Endothelial cell of umbilical vein (primary cell): ENCODE data around the gene NDUFS4. TPM values are rescaled to one million over a fixed set of nuclear protein-coding genes. Genes with fewer than 3 reads are reported as not detected.

Experiments used
- BruUV-seq: library from RNA; stranded (reverse); fragments of 400-500 nt; replicated peaks from 2 replicates; lab custom pipeline; 2021; lab: Mats Ljungman, UMichigan
- CTCF ChIA-PET: fragments of 300-600, 350-600 bp; sonication (Branson Sonifier 250); formaldehyde crosslinking; loops from one replicate; lab custom pipeline; 2021; ENCODE audit warnings: antibody characterized with exemption, inconsistent platforms; lab: Charles Lee
- POLR2A ChIA-PET: fragments of 300-600, 350-600 bp; sonication (Branson Sonifier 250); formaldehyde crosslinking; loops from one replicate; lab custom pipeline; 2021; ENCODE audit warnings: antibody characterized with exemption, inconsistent platforms; lab: Charles Lee
- DNase-seq: peaks from one replicate; pipeline ENCODE4 v3.0.0-alpha.2; 2011; ENCODE audit warnings: low read depth, low spot score
- FAIRE-seq: peaks from 2 replicates; lab custom pipeline; 2011; peaks lifted over from hg19 to GRCh38; lab: Jason Lieb, UNC
- H2AFZ ChIP-seq: 2 replicates; pipeline ENCODE4 v1.6.0; 2012; ENCODE audit warnings: low read depth, low read length, control low read depth, inconsistent platforms
- H3K27ac ChIP-seq: 2 replicates; pipeline ENCODE4 v1.5.1; 2011; ENCODE audit warnings: low read depth, mild to moderate bottlenecking, control low read depth, low read length, moderate library complexity; ENCODE audit not compliant: insufficient read depth
- H3K27me3 ChIP-seq, 2 experiments: 2 replicates each; pipeline versions ENCODE4 v1.6.0 to v1.6.1; 2011; ENCODE audit warnings: low read length in 2 of 2, mixed read lengths in 1 of 2; ENCODE audit not compliant: control insufficient read depth in 2 of 2, insufficient read depth in 2 of 2
- H3K36me3 ChIP-seq, 2 experiments: 2 replicates in 1 of 2; 3 replicates in 1 of 2; pipeline ENCODE4 v1.5.1; 2011; ENCODE audit warnings: low read length in 2 of 2, mild to moderate bottlenecking in 1 of 2, moderate library complexity in 1 of 2; ENCODE audit not compliant: control insufficient read depth in 2 of 2, insufficient read depth in 2 of 2; ENCODE audit errors: extremely low read depth in 1 of 2
- H3K4me1 ChIP-seq: 3 replicates; pipeline ENCODE4 v1.5.1; 2011; ENCODE audit warnings: mild to moderate bottlenecking, low read length; ENCODE audit not compliant: control insufficient read depth, insufficient read depth; ENCODE audit errors: extremely low read depth
- H3K4me2 ChIP-seq: 2 replicates; pipeline ENCODE4 v1.6.1; 2011; ENCODE audit warnings: low read length, control low read depth, mixed read lengths; ENCODE audit not compliant: insufficient read depth
- H3K4me3 ChIP-seq, 3 experiments: fragments of 200-600 bp in 1 of 3; sonication (generic), shearing (Covaris generic) in 1 of 3; replicated peaks in 1 of 3; 2 replicates each; pipeline ENCODE4 v1.5.1; 2011 to 2016; ENCODE audit warnings: control low read depth in 3 of 3, low read length in 3 of 3, mild to moderate bottlenecking in 2 of 3, inconsistent platforms in 1 of 3, low read depth in 1 of 3, moderate library complexity in 1 of 3; ENCODE audit not compliant: insufficient read depth in 1 of 3
- H3K79me2 ChIP-seq: 2 replicates; pipeline ENCODE4 v1.6.0; 2012; ENCODE audit warnings: low read length, inconsistent platforms; ENCODE audit not compliant: control insufficient read depth, insufficient read depth
- H3K9ac ChIP-seq: replicated peaks from 2 replicates; pipeline ENCODE3; 2011; ENCODE audit warnings: low read length, control low read depth; ENCODE audit not compliant: insufficient read depth; ENCODE audit errors: extremely low read depth
- H3K9me1 ChIP-seq: replicated peaks from 3 replicates; pipeline ENCODE4 v1.6.0; 2011; ENCODE audit warnings: mild to moderate bottlenecking, low read length; ENCODE audit not compliant: control insufficient read depth, insufficient read depth; ENCODE audit errors: extremely low read depth
- H3K9me3 ChIP-seq: replicated peaks from 2 replicates; pipeline ENCODE4 v1.5.1; 2012; ENCODE audit warnings: low read length, inconsistent platforms; ENCODE audit not compliant: control insufficient read depth, insufficient read depth
- H4K20me1 ChIP-seq: replicated peaks from 2 replicates; pipeline ENCODE3; 2011; ENCODE audit warnings: mild to moderate bottlenecking, low read length; ENCODE audit not compliant: control insufficient read depth, insufficient read depth; ENCODE audit errors: extremely low read depth
- EZH2 ChIP-seq: IDR thresholded peaks from 2 replicates; pipeline ENCODE4 v1.6.1; 2012; ENCODE audit warnings: borderline replicate concordance, low read depth, mild to moderate bottlenecking, moderate library complexity, low read length, inconsistent platforms; ENCODE audit not compliant: severe bottlenecking
- FOS ChIP-seq: IDR thresholded peaks from 2 replicates; pipeline ENCODE4 v1.6.1; 2011; ENCODE audit warnings: mild to moderate bottlenecking, low read length, moderate library complexity, borderline replicate concordance; ENCODE audit not compliant: insufficient read depth
- GATA2 ChIP-seq: IDR thresholded peaks from 2 replicates; pipeline ENCODE4 v1.7.0; 2011; ENCODE audit warnings: low read depth, mild to moderate bottlenecking, moderate library complexity, mixed read lengths, low read length; ENCODE audit not compliant: insufficient read length, insufficient read depth
- JUN ChIP-seq: IDR thresholded peaks from 2 replicates; pipeline ENCODE4 v1.6.1; 2011; ENCODE audit warnings: borderline replicate concordance, low read depth; ENCODE audit not compliant: insufficient read length, insufficient read depth
- MAX ChIP-seq: IDR thresholded peaks from 2 replicates; pipeline ENCODE4 v1.6.1; 2011; ENCODE audit not compliant: insufficient read depth, insufficient read length
- MYC ChIP-seq: IDR thresholded peaks from one replicate; pipeline ENCODE4 v1.6.1; 2011; ENCODE audit warnings: mild to moderate bottlenecking, low read depth, low read length
- POLR2A ChIP-seq: IDR thresholded peaks from 2 replicates; pipeline ENCODE4 v1.6.1; 2012; ENCODE audit warnings: low read depth, mild to moderate bottlenecking, control low read depth, low read length
- POLR2AphosphoS5 ChIP-seq: IDR thresholded peaks from 2 replicates; pipeline ENCODE4 v1.6.1; 2012; ENCODE audit warnings: low read depth, mild to moderate bottlenecking, control low read depth, low read length, moderate library complexity; ENCODE audit not compliant: insufficient read depth
- dilution Hi-C: fragments of 300-500 bp; cut with MboI; formaldehyde crosslinking; loops from one replicate; pipeline ENCODE4 v1.15.0; 2019; ENCODE audit warnings: low sequenced_read_pairs; ENCODE audit not compliant: extremely low pct_ligation_motif_present
- intact Hi-C: fragments of 100-400 bp; cut with micrococcal nuclease; formaldehyde crosslinking; loops from one replicate; pipeline ENCODE4 v1.10.0; 2022
- polyA plus RNA-seq, 4 experiments: library from polyadenylated mRNA; depleted of rRNA in 3 of 4; stranded (reverse) in 3 of 4; unstranded in 1 of 4; fragments of >200 nt; gene quantifications; 2 replicates each; pipeline versions ENCODE4 v1.2.1 to v1.2.3, GENCODE V29; 2011 to 2012; ENCODE audit warnings: missing spikeins in 1 of 4
- total RNA-seq: library from RNA; stranded (reverse); gene quantifications from 2 replicates; pipeline ENCODE4 v1.2.3, GENCODE V29; 2021
- TF ChIP-seq, protein P1 (sequence below), 2 donors: IDR thresholded peaks; 1 replicate in 1 of 2; 2 replicates in 1 of 2; pipeline ENCODE4 v1.5.1; 2011; ENCODE audit warnings: low read length in 2 of 2, mild to moderate bottlenecking in 2 of 2, moderate library complexity in 2 of 2, control low read depth in 1 of 2, inconsistent platforms in 1 of 2, low read depth in 1 of 2; ENCODE audit not compliant: insufficient read depth in 1 of 2; ENCODE audit errors: extremely low read depth in 1 of 2

Gene NDUFS4
- total and polyA plus RNA-seq, 2 donors (not counting 3 experiments of a cell fraction or from before 2014, with no cell fraction given), result 70.4 to 76.2 TPM

DNA sequence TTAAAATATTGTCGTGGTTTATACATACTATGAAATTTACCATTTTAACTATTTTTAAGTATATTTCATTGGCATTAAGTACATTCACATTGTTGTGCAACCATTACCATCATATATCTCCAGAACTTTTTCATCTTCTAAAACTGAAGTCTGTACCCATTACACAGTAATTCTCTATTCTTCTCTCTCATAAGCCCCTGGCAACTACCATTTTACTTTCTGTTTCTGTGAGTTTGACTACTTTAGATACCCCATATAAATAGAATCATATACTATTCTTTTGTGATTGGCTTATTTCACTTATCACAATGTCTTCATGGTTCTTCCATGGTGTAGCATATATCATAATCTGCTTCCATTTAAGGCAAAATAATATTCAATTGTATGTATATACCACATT, 30.3 kb downstream of the NDUFS4 start:
- H3K79me2 ChIP-seq, result peaks cover 45% of the 10 kb centered on the region
- dilution Hi-C loops, result no loop called here
- H2AFZ ChIP-seq, result no peak overlapping the region
- H3K36me3 ChIP-seq, result no peaks in the 10 kb centered on the region
- FAIRE-seq, result no peak
- H3K4me3 ChIP-seq, result no peak overlapping the region
- H3K9me1 ChIP-seq, result no peaks in the 10 kb centered on the region
- BruUV-seq, result no TSS peak
- H3K4me2 ChIP-seq, result no peak overlapping the region
- ChIA-PET POLR2A (no interaction called here), CTCF (no interaction called here)
- H3K27me3 ChIP-seq, result no peaks in the 10 kb centered on the region
- intact Hi-C loops, result no loop called here
- no peak overlapping the region for H3K27ac ChIP-seq
- no peaks in the 10 kb centered on the region for H3K9me3 ChIP-seq
- H3K4me1 ChIP-seq, result peaks cover 2% of the 10 kb centered on the region
- TF ChIP-seq JUN (no peak), POLR2AphosphoS5 (no peak)
- H4K20me1 ChIP-seq, result peaks cover 8% of the 10 kb centered on the region
- H3K9ac ChIP-seq, result no peak overlapping the region
- DNase-seq, result no peak

DNA sequence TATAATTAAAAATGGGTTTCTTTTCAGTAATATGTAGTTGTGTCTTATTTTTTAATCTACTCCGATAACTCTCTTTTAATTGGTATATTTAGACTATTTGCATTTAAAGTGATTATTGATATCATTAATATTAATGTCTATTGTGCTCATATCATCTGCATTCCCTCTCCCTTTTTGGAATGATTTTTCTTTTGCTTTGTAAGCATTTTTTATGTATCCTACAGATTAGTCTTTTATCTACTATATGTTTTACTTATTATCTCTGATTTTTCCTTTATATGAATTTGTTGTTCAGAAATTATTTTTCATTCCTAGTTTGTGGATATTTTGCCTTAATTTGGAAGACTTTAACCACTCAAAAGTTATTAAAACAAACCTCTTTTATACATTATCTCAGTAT, 34.0 kb downstream of the NDUFS4 start:
- no peak for DNase-seq
- FAIRE-seq, result no peak
- Histone ChIP-seq H3K36me3 (no peaks in the 10 kb centered on the region), H3K4me1 (peaks cover 2% of the 10 kb centered on the region), H3K4me3 (no peak overlapping the region), H3K79me2 (peaks cover 36% of the 10 kb centered on the region), H4K20me1 (peaks cover 10% of the 10 kb centered on the region), H3K9me1 (no peaks in the 10 kb centered on the region), H3K27ac (no peak overlapping the region), H3K9ac (no peak overlapping the region), H3K27me3 (no peaks in the 10 kb centered on the region), H3K9me3 (no peaks in the 10 kb centered on the region), H2AFZ (no peak overlapping the region), H3K4me2 (no peak overlapping the region)
- dilution Hi-C loops, result no loop called here
- BruUV-seq, result no TSS peak
- intact Hi-C loops, result no loop called here
- POLR2A ChIA-PET, result no interaction called here
- CTCF ChIA-PET, result no interaction called here
- TF ChIP-seq MAX (no peak), EZH2 (no peak), MYC (no peak), JUN (no peak), FOS (no peak), POLR2AphosphoS5 (no peak), GATA2 (no peak), POLR2A (no peak)
- TF ChIP-seq, protein P1, sequence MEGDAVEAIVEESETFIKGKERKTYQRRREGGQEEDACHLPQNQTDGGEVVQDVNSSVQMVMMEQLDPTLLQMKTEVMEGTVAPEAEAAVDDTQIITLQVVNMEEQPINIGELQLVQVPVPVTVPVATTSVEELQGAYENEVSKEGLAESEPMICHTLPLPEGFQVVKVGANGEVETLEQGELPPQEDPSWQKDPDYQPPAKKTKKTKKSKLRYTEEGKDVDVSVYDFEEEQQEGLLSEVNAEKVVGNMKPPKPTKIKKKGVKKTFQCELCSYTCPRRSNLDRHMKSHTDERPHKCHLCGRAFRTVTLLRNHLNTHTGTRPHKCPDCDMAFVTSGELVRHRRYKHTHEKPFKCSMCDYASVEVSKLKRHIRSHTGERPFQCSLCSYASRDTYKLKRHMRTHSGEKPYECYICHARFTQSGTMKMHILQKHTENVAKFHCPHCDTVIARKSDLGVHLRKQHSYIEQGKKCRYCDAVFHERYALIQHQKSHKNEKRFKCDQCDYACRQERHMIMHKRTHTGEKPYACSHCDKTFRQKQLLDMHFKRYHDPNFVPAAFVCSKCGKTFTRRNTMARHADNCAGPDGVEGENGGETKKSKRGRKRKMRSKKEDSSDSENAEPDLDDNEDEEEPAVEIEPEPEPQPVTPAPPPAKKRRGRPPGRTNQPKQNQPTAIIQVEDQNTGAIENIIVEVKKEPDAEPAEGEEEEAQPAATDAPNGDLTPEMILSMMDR (IDR thresholded peaks at IDR 0.05; ENCODE audit: extremely low read depth in 1 of 2, insufficient read depth in 1 of 2, low read depth in 1 of 2, low read length in 2 of 2), result no peak
